Vagina (tissue), 2 donors: Measurements from ENCODE around the gene SERPINB4.

ENCODE experiments used
- POLR2A ChIP-seq, 2 donors: fragments of 450-650 bp; IDR thresholded peaks; one replicate each; pipeline ENCODE4 v1.6.1; 2017; ENCODE audit warnings: antibody characterized with exemption in 2 of 2, mild to moderate bottlenecking in 2 of 2, moderate library complexity in 2 of 2
- POLR2AphosphoS5 ChIP-seq, 2 donors: sonication (generic); formaldehyde crosslinking; IDR thresholded peaks; one replicate each; pipeline ENCODE4 v1.9.0; 2017; ENCODE audit warnings: antibody characterized with exemption in 2 of 2, mild to moderate bottlenecking in 2 of 2, low read depth in 1 of 2; ENCODE audit not compliant: insufficient read depth in 1 of 2
- TF ChIP-seq, protein P1 (sequence below), 3 experiments: fragments of 450-650 bp in 2 of 3; fragments of 200-600 bp in 1 of 3; sonication (generic) in 1 of 3; IDR thresholded peaks; one replicate each; pipeline ENCODE4 v1.5.1; 2017 to 2019; ENCODE audit warnings: antibody characterized with exemption in 3 of 3, mild to moderate bottlenecking in 2 of 3, moderate library complexity in 2 of 3

GRCh38 chr18:63624863-63625262 lies 19.2 kb downstream of the SERPINB4 start:
- TF ChIP-seq, protein P1, sequence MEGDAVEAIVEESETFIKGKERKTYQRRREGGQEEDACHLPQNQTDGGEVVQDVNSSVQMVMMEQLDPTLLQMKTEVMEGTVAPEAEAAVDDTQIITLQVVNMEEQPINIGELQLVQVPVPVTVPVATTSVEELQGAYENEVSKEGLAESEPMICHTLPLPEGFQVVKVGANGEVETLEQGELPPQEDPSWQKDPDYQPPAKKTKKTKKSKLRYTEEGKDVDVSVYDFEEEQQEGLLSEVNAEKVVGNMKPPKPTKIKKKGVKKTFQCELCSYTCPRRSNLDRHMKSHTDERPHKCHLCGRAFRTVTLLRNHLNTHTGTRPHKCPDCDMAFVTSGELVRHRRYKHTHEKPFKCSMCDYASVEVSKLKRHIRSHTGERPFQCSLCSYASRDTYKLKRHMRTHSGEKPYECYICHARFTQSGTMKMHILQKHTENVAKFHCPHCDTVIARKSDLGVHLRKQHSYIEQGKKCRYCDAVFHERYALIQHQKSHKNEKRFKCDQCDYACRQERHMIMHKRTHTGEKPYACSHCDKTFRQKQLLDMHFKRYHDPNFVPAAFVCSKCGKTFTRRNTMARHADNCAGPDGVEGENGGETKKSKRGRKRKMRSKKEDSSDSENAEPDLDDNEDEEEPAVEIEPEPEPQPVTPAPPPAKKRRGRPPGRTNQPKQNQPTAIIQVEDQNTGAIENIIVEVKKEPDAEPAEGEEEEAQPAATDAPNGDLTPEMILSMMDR (IDR thresholded peaks at IDR 0.05) = no peak
- TF ChIP-seq POLR2A (IDR thresholded peaks at IDR 0.05) (no peak), POLR2AphosphoS5 (IDR thresholded peaks at IDR 0.05; ENCODE audit: insufficient read depth in 1 of 2, low read depth in 1 of 2) (no peak)
